Right ventricle myocardium superior (tissue), 1 donor: ENCODE measurements around the gene PTMA. TPM values are rescaled to one million over a fixed set of nuclear protein-coding genes. Genes with fewer than 3 reads are reported as not detected.
"Not testable (repeated sequence)": the region's sequence is repeated elsewhere in the genome, so short reads cannot be mapped to it uniquely, and the experiment has no call there.

Source experiments
- ATAC-seq: fragments of 200-7000 bp; cut with Tn5 transposase; one replicate; pipeline ENCODE4 v1.9.1; 2020; ENCODE audit warnings: mild to moderate bottlenecking; ENCODE audit not compliant: poor library complexity
- DNase-seq: peaks from one replicate; pipeline ENCODE4 v3.0.0-alpha.2; 2020
- intact Hi-C: fragments of 100-400 bp; cut with DNase I; formaldehyde crosslinking; loops from one replicate; pipeline ENCODE4 v1.11.2; 2022
- long read RNA-seq: library from polyadenylated mRNA; unstranded; transcript quantifications from one replicate; pipeline ENCODE4 v2.0.0, GENCODE V29; 2021
- total RNA-seq: library from RNA; stranded (reverse); fragmentation: NEBNext Ultra II Directional; extraction: Animal tissue kit (Norgen Biotek cat#: 25700); gene quantifications from one replicate; pipeline ENCODE4 v1.2.1, GENCODE V29; 2021
- donor health status: DM: no; HTN: yes; CAD: no; lungs with severe emphysema.

PTMA gene
- total RNA-seq: 195 TPM
- long read RNA-seq, transcript PTMA-202 (5 exons, 1,221 nt): major isoform, 159 of 188 reads
- long read RNA-seq, transcript PTMA-201 (5 exons, 1,212 nt): minor isoform, 17 of 188 reads
- long read RNA-seq, partial matches to known transcripts: 7 of 188 reads
- long read RNA-seq, other reads (novel, unspliced or antisense): 4 of 188 reads

- intact Hi-C loops: loop anchor here (5.0 kb wide), 1 partner anchor 41 kb away; no protein-coding TSS in a partner anchor
- ATAC-seq (peak; percentile 75), DNase-seq (peak; percentile 100)
Observed at GRCh38 chr2:231707927-231708772, at the start of gene PTMA. PTMA (plus strand) TSS chr2:231708525; CDS start chr2:231708707, 182 bp downstream.

- DNase-seq, intact Hi-C loops, ATAC-seq: not testable (repeated sequence)
Observed at GRCh38 chr2:231660073-231660472, 48.3 kb upstream of the PTMA start.

GRCh38 chr2:231660860-231661259, 47.5 kb upstream of the PTMA start:
- no peak for DNase-seq
- intact Hi-C loops: no loop called here
- no peak for ATAC-seq

GRCh38 chr2:231661422-231662027, 46.8 kb upstream of the PTMA start:
- DNase-seq: peak; percentile 35
- no peak for ATAC-seq
- intact Hi-C loops: no loop called here

GRCh38 chr2:231662028-231662810, 46.1 kb upstream of the PTMA start:
- intact Hi-C loops: no loop called here
- peak; percentile 82 for ATAC-seq
- DNase-seq: peak; percentile 98

- no peak for ATAC-seq
- peak; percentile 60 for DNase-seq
- intact Hi-C loops: no loop called here
Observed at GRCh38 chr2:231662811-231663457, 45.4 kb upstream of the PTMA start.

- DNase-seq (no peak), ATAC-seq (no peak)
- intact Hi-C loops: no loop called here
Observed at GRCh38 chr2:231663458-231664212, 44.7 kb upstream of the PTMA start.

GRCh38 chr2:231664727-231665126, 43.6 kb upstream of the PTMA start:
- intact Hi-C loops: loop anchor here (5.0 kb wide), 1 partner anchor 43 kb away; the partner anchor contains the start of gene PTMA
- DNase-seq: no peak
- no peak for ATAC-seq

- DNase-seq (no peak), ATAC-seq (no peak)
- intact Hi-C loops: loop anchor here (2.0 to 5.0 kb wide), 2 partner anchors 42 to 53 kb away; partner anchors contain the start of gene PTMA
Observed at GRCh38 chr2:231665245-231666170, 42.8 kb upstream of the PTMA start.

- intact Hi-C loops: loop anchor here (2.0 to 5.0 kb wide), 2 partner anchors 41 to 54 kb away; partner anchors contain the start of gene PTMA
- ATAC-seq: peak; percentile 84
Observed at GRCh38 chr2:231666171-231667095, 41.9 kb upstream of the PTMA start.

GRCh38 chr2:231667096-231667427, 41.3 kb upstream of the PTMA start:
- no peak for ATAC-seq
- intact Hi-C loops: loop anchor here (2.0 to 5.0 kb wide), 2 partner anchors 40 to 54 kb away; partner anchors contain the start of gene PTMA

More at GRCh38 chr2:231666171-231667095, 41.9 kb upstream of the PTMA start:
- peak; percentile 97 for DNase-seq

GRCh38 chr2:231667496-231667895, 40.8 kb upstream of the PTMA start:
- ATAC-seq: no peak
- intact Hi-C loops: loop anchor here (2.0 to 5.0 kb wide), 2 partner anchors 40 to 55 kb away; partner anchors contain the start of gene PTMA
- DNase-seq: no peak

More at GRCh38 chr2:231667096-231667427, 41.3 kb upstream of the PTMA start:
- DNase-seq: no peak

GRCh38 chr2:231668981-231669380, 39.3 kb upstream of the PTMA start:
- DNase-seq: no peak
- no peak for ATAC-seq
- intact Hi-C loops: loop anchor here (5.0 kb wide), 1 partner anchor 38 kb away; the partner anchor contains the start of gene PTMA

- DNase-seq (no peak), ATAC-seq (no peak)
- intact Hi-C loops: no loop called here
Observed at GRCh38 chr2:231671270-231672050, 36.9 kb upstream of the PTMA start.
